Dermis microvascular lymphatic vessel endothelial cell (primary cell): Measurements from ENCODE around the gene ITGAV. TPM values are rescaled to one million over a fixed set of nuclear protein-coding genes. Genes with fewer than 3 reads are reported as not detected.

ENCODE experiments used
- DNase-seq, 2 donors: peaks; one replicate each; pipeline versions ENCODE4 v3.0.0 to v3.0.0-alpha.2; 2010; ENCODE audit warnings: low read depth in 2 of 2
- total RNA-seq: library from RNA; depleted of rRNA; stranded (reverse); fragments of >200 nt; gene quantifications from 2 replicates; pipeline ENCODE4 v1.2.1, GENCODE V29; 2014

Gene ITGAV
- total RNA-seq, 1 donor from 2014 or later, result 201 TPM

GRCh38 chr2:186664385-186665043 is 74.7 kb downstream of the ITGAV start:
- no peak for DNase-seq

GRCh38 chr2:186669146-186669545 is 79.3 kb downstream of the ITGAV start:
- no peak for DNase-seq

- DNase-seq, result no peak
Observed at GRCh38 chr2:186670831-186671230, 81.0 kb downstream of the ITGAV start.

- no peak for DNase-seq
Observed at GRCh38 chr2:186675380-186675779, 85.5 kb downstream of the ITGAV start.

GRCh38 chr2:186683341-186683740 is 93.5 kb downstream of the ITGAV start:
- DNase-seq, result no peak

- peak in 1 of 2 donors; percentile 25 for DNase-seq
Observed at GRCh38 chr2:186687807-186688211, 98.0 kb downstream of the ITGAV start.

GRCh38 chr2:186688813-186689212 is 99.0 kb downstream of the ITGAV start:
- DNase-seq, result no peak

GRCh38 chr2:186690786-186691185 is 100.9 kb downstream of the ITGAV start:
- no peak for DNase-seq

- DNase-seq, result no peak
Observed at GRCh38 chr2:186691231-186691630, 101.4 kb downstream of the ITGAV start.

GRCh38 chr2:186691900-186692299 is 102.0 kb downstream of the ITGAV start:
- no peak for DNase-seq

- DNase-seq, result no peak
Observed at GRCh38 chr2:186693446-186693832, 103.6 kb downstream of the ITGAV start.

- DNase-seq, result peak in 1 of 2 donors; percentile 45
Observed at GRCh38 chr2:186695081-186695756, 105.4 kb downstream of the ITGAV start.

- no peak for DNase-seq
Observed at GRCh38 chr2:186696290-186696689, 106.4 kb downstream of the ITGAV start.

- no peak for DNase-seq
Observed at GRCh38 chr2:186696804-186697203, 106.9 kb downstream of the ITGAV start.

- no peak for DNase-seq
Observed at GRCh38 chr2:186697536-186697935, 107.7 kb downstream of the ITGAV start.

- DNase-seq, result no peak
Observed at GRCh38 chr2:186699742-186700141, 109.9 kb downstream of the ITGAV start.

GRCh38 chr2:186702006-186702405 is 112.2 kb downstream of the ITGAV start:
- no peak for DNase-seq

- DNase-seq, result no peak
Observed at GRCh38 chr2:186702501-186702900, 112.6 kb downstream of the ITGAV start.

- no peak for DNase-seq
Observed at GRCh38 chr2:186704897-186705296, 115.0 kb downstream of the ITGAV start.

- DNase-seq, result no peak
Observed at GRCh38 chr2:186709529-186710450, 119.9 kb downstream of the ITGAV start.

GRCh38 chr2:186713691-186714090 is 123.8 kb downstream of the ITGAV start:
- peak; percentile 7 to 18 for DNase-seq

- DNase-seq, result no peak
Observed at GRCh38 chr2:186714611-186715010, 124.8 kb downstream of the ITGAV start.
